GM21825 (cell line): ENCODE data around the gene CAPN12.

ENCODE experiments used
- ATAC-seq: cut with Tn5 transposase; IDR thresholded peaks from one replicate; pipeline ENCODE4 v1.9.1; 2021; ENCODE audit warnings: mild to moderate bottlenecking, moderate library complexity; ENCODE audit not compliant: unreplicated experiment

CAPN12 gene

GRCh38 chr19:38739440-38740256 lies 4.6 kb downstream of the CAPN12 start:
- no peak for ATAC-seq

GRCh38 chr19:38737921-38738737 lies 6.1 kb downstream of the CAPN12 start:
- ATAC-seq: no peak

- ATAC-seq: no peak
These were observed 6.9 kb downstream of the CAPN12 start for GRCh38 chr19:38737281-38737865.

- ATAC-seq: no peak
These were observed 7.6 kb downstream of the CAPN12 start for GRCh38 chr19:38736413-38737280.

GRCh38 chr19:38736036-38736412 lies 8.2 kb downstream of the CAPN12 start:
- no peak for ATAC-seq

GRCh38 chr19:38735257-38735686 lies 9.0 kb downstream of the CAPN12 start:
- ATAC-seq: no peak

GRCh38 chr19:38734426-38735256 lies 9.6 kb downstream of the CAPN12 start:
- no peak for ATAC-seq

- ATAC-seq: no peak
These were observed 10.2 kb downstream of the CAPN12 start for GRCh38 chr19:38734176-38734425.

- no peak for ATAC-seq
These were observed 10.6 kb downstream of the CAPN12 start for GRCh38 chr19:38733493-38734175.

- ATAC-seq: no peak
These were observed 11.1 kb downstream of the CAPN12 start for GRCh38 chr19:38733241-38733492.

GRCh38 chr19:38731654-38732301 lies 12.5 kb downstream of the CAPN12 start:
- ATAC-seq: no peak

- ATAC-seq: no peak
These were observed 13.3 kb downstream of the CAPN12 start for GRCh38 chr19:38730731-38731589.

GRCh38 chr19:38730470-38730730 lies 13.9 kb downstream of the CAPN12 start:
- ATAC-seq: no peak

- no peak for ATAC-seq
These were observed 14.4 kb downstream of the CAPN12 start for GRCh38 chr19:38729653-38730469.

GRCh38 chr19:38728752-38729541 lies 15.3 kb downstream of the CAPN12 start:
- ATAC-seq: no peak

GRCh38 chr19:38727868-38728660 lies 16.2 kb downstream of the CAPN12 start:
- no peak for ATAC-seq
